ENCODE results near the gene CMTM4.

DNA sequence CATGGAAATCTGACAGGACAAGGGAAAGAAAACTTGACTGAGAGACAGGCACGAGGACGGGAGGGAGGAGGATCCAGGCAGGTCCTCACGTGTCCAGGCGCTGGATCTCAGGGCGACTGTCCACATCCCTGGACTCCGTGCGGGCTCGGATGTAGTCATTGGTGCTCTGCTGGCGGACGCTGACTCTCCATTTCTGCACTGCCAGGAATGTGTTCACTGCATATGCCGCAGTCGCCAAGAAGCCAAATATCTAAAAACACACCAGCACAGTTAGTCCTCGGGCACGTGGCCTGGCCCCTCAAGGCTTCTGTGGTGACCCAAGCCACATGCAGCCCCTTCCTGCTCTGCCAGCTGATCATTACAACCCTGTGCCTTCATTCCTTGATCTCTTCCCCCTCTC is 74.6 kb downstream of the CMTM4 start:
- no peak for TF ChIP-seq POLR2A (IDR thresholded peaks at IDR 0.05)
- no peak for TF ChIP-seq CTCF (IDR thresholded peaks at IDR 0.05)
